SKM-1 treated with dmso at 0.1 percent for 144 hours (cell line): ENCODE measurements around the gene ASB7.

ENCODE experiments used
- DNase-seq: peaks from one replicate; lab custom pipeline; 2025; ENCODE audit not compliant: unreplicated experiment; lab: John Stamatoyannopoulos, UW

The ASB7 gene

GRCh38 chr15:100596792-100597191 is 5.6 kb upstream of the ASB7 start:
- no peak for DNase-seq

GRCh38 chr15:100597862-100598261 is 4.5 kb upstream of the ASB7 start:
- no peak for DNase-seq

GRCh38 chr15:100598655-100599054 is 3.7 kb upstream of the ASB7 start:
- no peak for DNase-seq

GRCh38 chr15:100601163-100601562 is 1.2 kb upstream of the ASB7 start:
- no peak for DNase-seq

- DNase-seq, result no peak
Observed at GRCh38 chr15:100601617-100602063, 749 bp upstream of the ASB7 start.

- peak; percentile 23 for DNase-seq
Observed at GRCh38 chr15:100602823-100603393, 519 bp downstream of the ASB7 start.

GRCh38 chr15:100612539-100612938 is 10.2 kb downstream of the ASB7 start:
- DNase-seq, result peak; percentile 68

GRCh38 chr15:100613208-100613607 is 10.8 kb downstream of the ASB7 start:
- no peak for DNase-seq

GRCh38 chr15:100614336-100614735 is 11.9 kb downstream of the ASB7 start:
- no peak for DNase-seq

GRCh38 chr15:100614918-100615317 is 12.5 kb downstream of the ASB7 start:
- DNase-seq, result no peak

GRCh38 chr15:100615801-100616200 is 13.4 kb downstream of the ASB7 start:
- no peak for DNase-seq

GRCh38 chr15:100616700-100617099 is 14.3 kb downstream of the ASB7 start:
- DNase-seq, result no peak

- no peak for DNase-seq
Observed at GRCh38 chr15:100623301-100623700, 20.9 kb downstream of the ASB7 start.

GRCh38 chr15:100627789-100628395 is 25.5 kb downstream of the ASB7 start:
- peak; percentile 29 for DNase-seq

- DNase-seq, result no peak
Observed at GRCh38 chr15:100628746-100629145, 26.4 kb downstream of the ASB7 start.

- no peak for DNase-seq
Observed at GRCh38 chr15:100631831-100632230, 29.4 kb downstream of the ASB7 start.

GRCh38 chr15:100633763-100634075 is 31.3 kb downstream of the ASB7 start:
- no peak for DNase-seq

- DNase-seq, result no peak
Observed at GRCh38 chr15:100635406-100636071, 33.1 kb downstream of the ASB7 start.

- DNase-seq, result no peak
Observed at GRCh38 chr15:100638177-100638730, 35.9 kb downstream of the ASB7 start.

- DNase-seq, result no peak
Observed at GRCh38 chr15:100642213-100642949, 40.0 kb downstream of the ASB7 start.

GRCh38 chr15:100642950-100643338 is 40.6 kb downstream of the ASB7 start:
- DNase-seq, result no peak

- DNase-seq, result no peak
Observed at GRCh38 chr15:100645671-100646070, 43.3 kb downstream of the ASB7 start.
